Raji (cell line): ENCODE data around the gene P3H4.

Experiments used
- POLR2A ChIP-seq: IDR thresholded peaks from 2 replicates; pipeline ENCODE4 v1.6.1; 2011; ENCODE audit warnings: low read depth, low read length, control low read depth; ENCODE audit not compliant: insufficient read depth

The P3H4 gene

DNA sequence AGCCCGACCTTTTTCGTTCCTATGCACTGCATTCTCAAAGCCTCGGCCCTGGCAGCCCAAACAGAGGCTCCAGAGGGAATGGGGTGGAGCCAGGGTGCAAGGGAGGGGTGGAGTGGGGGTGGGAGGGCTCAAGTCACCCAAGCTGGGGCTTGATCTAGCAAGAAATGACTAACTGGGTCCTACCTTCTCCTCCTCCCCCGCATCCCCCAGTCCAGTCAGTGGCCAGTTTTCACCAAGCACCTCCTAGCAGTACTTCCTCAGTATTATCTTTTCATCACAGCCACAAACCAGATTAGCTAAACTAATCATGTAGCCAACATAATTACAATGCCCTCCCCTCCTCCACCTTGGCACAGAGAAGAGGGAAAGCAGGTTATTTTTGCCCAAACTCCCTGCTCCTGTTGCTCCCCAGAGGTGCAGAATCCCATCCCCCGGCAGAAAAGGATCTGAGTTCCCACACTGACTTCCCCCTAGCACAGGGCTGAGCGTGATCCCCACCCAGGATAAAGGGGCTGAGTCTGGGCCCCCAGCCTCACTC lies 27.5 kb downstream of the P3H4 start:
- no peak for TF ChIP-seq POLR2A

DNA sequence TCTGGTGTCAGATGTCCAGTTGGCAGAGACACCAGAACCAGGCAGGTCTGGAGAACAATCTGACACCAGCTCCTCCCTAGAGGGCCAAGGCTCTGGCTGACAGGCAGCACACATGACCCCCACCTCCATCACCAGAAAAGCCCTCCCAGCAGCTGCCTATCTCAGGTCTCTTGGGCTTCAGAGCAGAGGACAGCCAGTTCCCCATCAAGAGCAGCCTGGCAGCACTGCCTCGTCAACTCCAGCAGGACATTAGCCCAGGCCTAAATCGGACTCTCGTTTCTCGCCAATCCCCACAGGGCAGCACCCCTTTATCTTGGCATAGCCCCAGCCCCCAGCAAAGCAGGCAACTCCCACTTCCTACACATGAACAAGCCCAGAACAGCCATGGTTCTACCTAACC lies 29.6 kb downstream of the P3H4 start:
- TF ChIP-seq POLR2A: no peak

DNA sequence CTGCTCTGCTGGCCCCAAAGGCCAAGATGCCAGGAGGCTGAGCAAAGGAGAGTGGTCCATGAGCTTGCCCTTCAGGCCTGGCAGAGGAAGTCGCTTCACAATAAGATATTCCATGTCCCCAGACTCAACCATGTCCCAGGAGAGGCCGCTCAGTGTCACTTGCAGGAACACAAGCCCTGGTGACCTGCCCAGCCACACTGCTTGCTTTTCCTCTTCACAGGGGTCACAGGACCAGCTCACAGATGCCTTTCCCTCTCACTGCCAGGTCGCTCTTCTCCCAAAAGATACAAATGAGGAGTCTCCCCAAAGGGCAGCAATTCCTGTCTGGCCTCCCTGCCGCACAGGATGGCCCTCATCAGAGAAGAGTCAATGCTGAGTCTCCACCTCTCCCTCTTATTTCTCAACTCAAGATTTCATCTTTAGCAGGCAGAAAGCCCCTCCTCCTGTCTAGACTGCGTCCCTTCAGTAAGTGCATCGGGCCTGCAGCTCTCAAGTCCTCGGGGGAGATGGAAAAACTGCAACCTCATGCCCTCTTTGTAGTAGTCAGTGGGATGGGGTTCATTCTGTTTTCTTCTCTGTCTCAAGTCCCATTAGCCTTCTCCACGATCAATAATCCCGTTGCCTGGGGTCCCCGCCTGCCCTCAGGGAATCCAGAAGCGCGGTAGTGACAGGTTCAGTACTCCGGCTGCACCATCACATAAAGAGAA lies 30.2 kb downstream of the P3H4 start:
- TF ChIP-seq POLR2A: no peak

DNA sequence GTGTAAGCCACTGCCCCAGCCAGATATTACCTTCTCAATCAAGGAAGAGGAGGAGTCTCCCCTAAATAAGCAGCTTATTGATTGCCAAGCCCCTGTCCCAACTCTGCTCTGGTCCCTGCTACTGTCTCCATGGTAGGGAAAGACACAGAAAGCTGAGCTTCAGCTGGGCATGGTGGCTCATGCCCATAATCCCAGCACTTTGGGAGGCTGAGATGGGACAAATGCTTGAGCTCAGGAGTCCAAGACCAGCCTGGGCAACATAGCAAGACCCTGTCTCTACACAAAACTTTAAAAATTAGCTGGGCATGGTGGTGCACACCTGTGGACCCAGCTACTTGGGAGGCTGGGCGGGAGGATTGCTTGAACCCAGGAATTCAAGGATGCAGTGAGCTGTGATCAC lies 31.8 kb downstream of the P3H4 start:
- no peak for TF ChIP-seq POLR2A

DNA sequence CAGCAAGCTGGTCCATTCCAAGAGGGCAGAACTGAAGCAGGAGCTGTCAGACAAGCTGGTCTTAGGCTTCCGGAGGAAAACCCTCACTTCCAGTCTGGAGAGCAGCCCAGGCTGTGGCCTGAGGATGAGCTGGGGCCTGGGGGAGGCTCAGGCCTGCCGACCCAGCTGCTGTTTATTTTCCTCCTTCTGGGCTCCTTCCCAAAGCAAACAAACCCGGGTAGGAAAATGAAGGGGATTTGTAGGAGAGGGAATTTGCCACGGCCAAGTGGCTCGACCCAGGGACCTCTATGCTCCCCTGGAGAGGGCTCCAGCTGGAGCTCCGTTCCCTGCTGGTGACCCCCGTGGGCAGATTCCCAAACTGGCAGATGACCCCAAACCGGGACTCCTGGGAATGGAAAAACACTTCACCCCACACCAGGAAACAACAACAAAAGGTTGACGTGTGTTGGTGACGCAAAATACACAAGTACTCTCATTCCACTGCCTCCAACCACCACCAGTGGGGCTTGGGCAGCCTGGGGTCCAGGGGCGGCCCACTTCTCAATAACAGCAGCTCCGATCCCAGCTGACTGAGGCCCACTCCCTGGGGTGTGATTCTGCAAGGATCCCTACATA lies 34.1 kb downstream of the P3H4 start:
- no peak for TF ChIP-seq POLR2A

DNA sequence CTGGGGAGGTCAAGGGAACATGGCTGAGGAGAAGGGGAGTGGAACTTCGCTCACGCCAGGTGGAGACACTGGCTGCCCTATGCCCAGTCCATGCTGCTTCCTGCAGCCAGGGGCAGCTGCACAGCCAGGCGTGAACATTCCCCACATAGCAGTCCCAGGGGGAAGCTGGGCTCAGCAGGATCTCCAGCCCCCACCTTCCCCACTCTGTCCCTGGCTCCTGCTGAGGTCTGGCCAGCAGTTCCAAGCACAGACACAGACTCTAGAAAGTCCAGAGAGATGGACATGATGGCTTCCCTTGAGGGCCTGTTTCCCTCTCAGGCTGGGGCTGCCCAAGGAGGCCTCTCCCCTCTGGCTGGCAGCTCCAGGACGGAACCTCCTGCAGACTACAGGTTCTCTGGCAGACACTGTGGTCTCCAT lies 34.6 kb downstream of the P3H4 start:
- no peak for TF ChIP-seq POLR2A

DNA sequence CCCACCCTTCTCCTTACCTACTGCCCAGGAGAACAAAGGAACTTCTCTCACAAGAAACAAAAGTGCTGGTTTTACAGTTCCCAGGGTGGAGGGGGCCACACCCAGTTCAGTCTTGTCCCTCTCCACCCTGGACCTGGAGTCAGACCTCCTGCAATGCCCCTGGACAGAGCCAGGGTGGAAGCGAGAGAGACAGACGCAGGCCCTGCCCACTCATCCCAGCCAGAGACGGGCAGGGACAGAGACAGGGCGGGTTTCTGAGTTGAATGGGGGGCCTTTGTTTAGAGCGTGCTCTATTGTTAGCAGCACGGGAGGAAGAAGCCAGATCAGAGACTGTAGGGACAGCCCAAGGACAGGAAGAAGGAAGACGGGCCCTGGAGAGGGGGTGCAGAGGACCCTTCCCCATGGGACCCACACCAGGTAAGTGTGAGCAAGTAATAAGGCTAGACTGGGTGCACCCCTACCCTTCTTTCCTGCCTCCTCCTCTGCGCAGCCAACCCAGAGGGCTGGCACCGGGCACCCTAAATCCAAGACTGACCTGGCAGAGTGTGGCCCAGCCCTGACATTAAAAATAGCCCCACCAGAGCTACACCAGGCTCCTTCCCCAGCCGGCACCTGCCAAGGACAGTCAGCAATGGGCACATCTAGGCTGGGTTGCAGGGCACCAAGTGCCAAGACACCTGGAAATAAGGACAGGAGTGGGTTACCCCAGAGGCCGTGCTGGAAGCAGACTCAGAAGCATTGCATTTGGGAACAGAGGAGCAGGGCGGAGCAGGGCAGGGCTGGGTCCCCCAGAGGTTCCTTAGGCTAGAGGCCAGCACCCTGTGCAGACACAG lies 36.1 kb downstream of the P3H4 start:
- TF ChIP-seq POLR2A: no peak

DNA sequence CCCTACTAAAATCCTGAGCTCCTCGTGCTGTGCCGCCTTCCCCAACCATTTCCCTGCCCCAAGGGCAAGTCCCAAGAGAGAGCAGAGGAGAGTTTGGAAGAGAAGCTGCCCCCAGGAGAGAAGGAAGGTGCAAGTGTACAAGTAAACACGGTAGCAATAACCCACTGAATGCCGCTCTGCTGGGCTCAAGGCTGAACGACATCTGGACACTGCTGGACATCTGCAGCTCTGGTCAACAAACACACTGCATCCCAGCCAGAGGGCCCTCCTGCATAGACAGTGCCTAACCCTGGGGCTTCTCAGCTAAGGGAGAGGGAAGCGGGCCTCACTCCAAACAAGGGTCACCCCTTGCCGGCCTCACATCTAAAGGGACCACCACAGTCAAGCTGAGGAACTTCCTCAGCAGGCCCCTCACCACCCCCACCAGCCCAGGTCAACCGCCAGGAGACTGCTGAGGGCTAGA lies 38.0 kb downstream of the P3H4 start:
- TF ChIP-seq POLR2A: no peak

DNA sequence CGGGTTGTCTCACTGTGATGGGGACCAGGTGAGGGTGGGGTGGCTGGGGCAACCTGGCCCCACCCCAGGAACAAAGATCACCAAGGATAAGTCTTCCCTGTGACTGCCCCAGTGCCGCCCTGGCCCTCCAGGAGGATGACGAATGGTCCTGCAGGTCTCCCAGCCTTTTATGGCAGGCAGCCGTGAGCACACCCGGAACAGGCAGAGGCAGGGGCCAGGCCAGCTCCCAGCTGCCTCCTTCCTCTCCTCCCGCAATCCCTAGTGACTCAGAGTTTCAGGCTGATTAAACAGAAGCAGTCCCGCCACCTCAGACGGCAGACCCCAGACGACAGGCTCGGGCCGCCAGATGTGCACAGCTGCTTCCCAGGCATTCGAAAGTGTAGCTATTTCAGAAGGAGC lies 38.6 kb downstream of the P3H4 start:
- no peak for TF ChIP-seq POLR2A

DNA sequence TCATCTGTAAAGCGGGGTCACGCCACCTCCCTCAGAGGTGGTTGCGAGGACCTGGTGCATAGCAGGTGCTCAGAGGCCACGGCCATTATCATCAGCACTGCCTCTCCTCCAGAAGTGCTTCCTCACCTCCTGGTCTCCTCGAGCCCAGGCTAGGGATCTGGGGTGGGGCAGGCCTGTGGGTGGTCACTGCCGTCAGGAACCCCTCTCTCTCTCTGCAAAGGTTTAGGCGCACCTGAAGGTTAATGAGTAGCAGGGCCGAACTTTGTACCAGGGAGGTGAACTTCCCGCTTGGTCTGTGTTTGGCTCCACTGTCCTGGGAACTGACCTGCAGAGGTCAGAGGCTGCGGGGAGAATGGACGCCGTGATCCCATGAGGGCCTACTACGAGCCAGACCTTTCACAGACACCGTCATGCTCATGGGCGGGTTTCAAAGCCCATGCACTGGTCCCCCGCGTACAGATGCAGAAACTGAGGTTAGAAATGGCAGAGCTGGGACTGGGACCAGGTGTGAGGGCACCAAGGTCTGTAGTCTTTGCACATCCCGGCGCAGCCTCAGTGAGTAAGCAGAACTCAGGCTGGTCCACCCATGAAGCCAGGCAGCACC lies 39.1 kb downstream of the P3H4 start:
- TF ChIP-seq POLR2A: no peak

DNA sequence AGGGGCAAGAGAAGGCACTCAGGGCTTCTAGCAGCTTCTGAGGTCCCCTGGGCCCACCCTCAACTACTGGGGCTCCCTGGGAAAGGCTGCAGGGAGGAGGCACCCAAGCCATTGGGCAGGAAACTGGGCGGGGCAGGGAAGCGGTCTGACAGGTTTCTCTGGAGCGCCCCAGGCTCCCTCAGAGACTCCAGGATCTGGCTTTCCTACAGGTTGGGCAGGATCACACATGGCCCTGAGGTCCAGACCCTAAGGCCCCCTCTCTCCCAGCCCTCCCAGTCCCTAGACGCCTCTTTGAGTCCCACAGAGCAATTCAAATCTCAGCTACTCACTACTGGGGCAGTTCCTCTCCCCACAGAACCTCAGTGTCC lies 39.5 kb downstream of the P3H4 start:
- TF ChIP-seq POLR2A: no peak

DNA sequence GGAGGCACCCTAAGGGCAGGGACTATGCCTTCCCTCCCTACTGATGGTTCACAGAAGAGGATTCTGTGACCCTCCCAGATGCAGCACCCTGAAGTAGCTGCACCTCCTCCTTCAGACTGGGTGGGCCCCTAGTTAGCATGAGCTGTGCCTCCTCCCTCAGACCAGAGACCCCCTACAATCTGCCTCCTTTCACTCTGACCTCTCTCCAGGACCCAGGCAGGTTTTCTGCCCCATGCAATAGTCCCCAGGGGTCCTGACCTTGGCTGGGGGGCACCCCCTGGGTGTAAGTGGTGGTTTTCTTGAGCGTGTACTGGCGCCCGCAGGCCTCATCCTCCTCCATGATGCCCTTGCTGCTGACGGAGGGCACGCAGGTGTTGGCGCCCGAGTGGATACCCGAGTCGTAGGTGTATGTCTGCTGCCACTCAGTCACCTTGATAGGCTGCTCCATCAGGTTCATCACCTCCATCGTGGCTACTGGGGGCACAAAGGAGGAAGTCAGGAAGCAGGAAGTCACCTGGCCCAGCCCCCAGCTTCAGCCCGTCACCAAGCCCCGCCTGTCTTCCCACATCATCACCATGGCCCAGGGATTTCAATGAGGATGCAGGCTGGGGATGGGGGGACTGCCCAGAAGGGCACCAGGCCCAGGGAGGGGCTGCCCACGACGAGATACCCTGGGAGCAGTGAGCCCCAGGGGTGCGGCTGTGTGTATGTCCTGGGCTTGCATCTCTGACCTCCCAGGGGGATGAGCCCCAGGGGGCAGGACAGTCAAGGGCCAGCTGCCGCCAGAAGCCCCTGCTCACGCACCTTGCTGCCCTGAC lies 40.2 kb downstream of the P3H4 start:
- peak; percentile 53 for TF ChIP-seq POLR2A

DNA sequence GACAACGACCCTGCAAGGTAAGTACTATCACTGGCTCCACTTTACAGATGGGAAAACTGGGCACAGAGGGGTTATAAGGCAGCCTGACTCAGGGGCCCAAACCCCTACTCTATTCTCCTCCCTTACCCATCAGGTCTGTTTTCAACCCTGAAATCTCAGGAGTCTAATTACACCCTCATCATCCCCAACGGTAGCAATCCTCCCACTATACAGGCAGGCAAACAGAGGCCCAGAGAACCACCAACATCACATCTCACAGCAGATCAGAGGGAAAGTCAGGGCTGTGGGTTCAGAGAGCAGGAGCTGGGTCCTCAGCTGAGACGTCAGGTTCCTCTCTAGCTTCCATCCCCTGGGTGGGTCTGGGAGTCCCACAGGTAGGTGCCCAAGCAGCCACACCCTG lies 41.8 kb downstream of the P3H4 start:
- no peak for TF ChIP-seq POLR2A

DNA sequence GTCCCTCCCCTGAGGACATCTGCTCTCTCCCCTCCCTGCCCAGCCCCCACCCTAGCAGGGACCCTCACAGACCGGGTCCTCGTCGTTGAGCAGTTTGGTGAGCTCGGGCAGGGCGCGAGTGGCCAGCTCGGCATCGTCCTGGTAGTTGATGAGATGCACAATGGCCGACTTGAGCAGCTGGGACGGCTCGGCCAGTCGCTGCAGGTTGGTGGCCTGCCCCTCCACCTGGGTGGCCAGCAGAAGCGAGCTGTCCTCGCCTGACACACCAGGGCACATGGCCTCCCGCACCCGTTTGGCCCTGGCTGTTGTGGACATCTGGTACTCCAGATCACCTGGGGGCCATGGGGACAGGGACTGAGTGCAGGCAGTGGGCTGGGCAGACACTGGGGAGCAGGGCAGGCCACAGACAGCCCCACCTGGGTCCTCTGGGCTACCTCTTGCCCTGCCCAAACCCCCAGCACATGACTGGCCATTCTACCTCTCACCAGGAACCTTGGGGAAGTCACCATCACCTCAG lies 42.3 kb downstream of the P3H4 start:
- TF ChIP-seq POLR2A: no peak
